ENCODE data around the gene DCXR. TPM values are rescaled to one million over a fixed set of nuclear protein-coding genes. Genes with fewer than 3 reads are reported as not detected.

Gene DCXR
- total and polyA plus RNA-seq, 10 of the 15 experiments (the other 5 are each of a cell fraction or from before 2014, with no cell fraction given): 12.3 to 139 (median 88.9) TPM

GRCh38 chr17:82037889-82038195, 345 bp upstream of the DCXR start (continued):
- no peak for TF ChIP-seq HCFC1 (IDR thresholded peaks at IDR 0.05; ENCODE audit: low read length)

- intact Hi-C loops (cut with micrococcal nuclease; ENCODE audit: unreplicated experiment) (loop anchor here (5.0 kb wide), 1 partner anchor 61 kb away; the partner anchor contains the start of gene FASN), in situ Hi-C loops (cut with MboI) (loop anchor here (5.0 kb wide), 1 partner anchor 121 kb away; no protein-coding TSS in a partner anchor)
- ChIA-PET RAD21 (ENCODE audit: unreplicated experiment) (interaction anchor here (0.8 kb wide), 1 partner anchor 77 kb away, joined by 3 read pairs; no protein-coding TSS in a partner anchor), CTCF (interaction anchor here (1.4 to 1.6 kb wide), 2 partner anchors 14 to 77 kb away, joined by 4 to 11 read pairs; no protein-coding TSS in a partner anchor), SMC1A (ENCODE audit: uncharacterized antibody, unreplicated experiment) (no interaction called here), POLR2A (interaction anchor here (0.5 kb wide), 1 partner anchor 68 kb away, joined by 3 read pairs; no protein-coding TSS in a partner anchor)
- Histone ChIP-seq H3K36me3 (ENCODE audit: control insufficient read depth in 2 of 2, insufficient read depth in 2 of 2, low read length in 1 of 2) (no peaks in the 10 kb centered on the region; a peak in 2 of 4 replicates), H3K79me2 (ENCODE audit: control insufficient read depth, insufficient read depth, low read length) (peaks cover 5% of the 10 kb centered on the region), H3K9me3 (replicated peaks; ENCODE audit: control insufficient read depth, insufficient read depth, low read length) (no peaks in the 10 kb centered on the region), H2AFZ (ENCODE audit: control insufficient read depth, low read depth, low read length) (peak overlapping the region; percentile 66), H3K27me3 (replicated peaks in 1 of 2; ENCODE audit: control insufficient read depth in 2 of 2, insufficient read depth in 2 of 2, low read length in 1 of 2) (no peaks in the 10 kb centered on the region), H3K4me1 (ENCODE audit: control insufficient read depth, insufficient read depth, low read length) (peaks cover 10% of the 10 kb centered on the region), H3K4me3 (peak overlapping the region; percentile 81), H4K20me1 (ENCODE audit: control insufficient read depth, insufficient read depth) (no peaks in the 10 kb centered on the region), H3K27ac (ENCODE audit: control insufficient read depth, insufficient read depth) (peak overlapping the region; percentile 89; the same call in 1 of the 2 replicates), H3K4me2 (ENCODE audit: control insufficient read depth, insufficient read depth) (peak overlapping the region; percentile 89), H3K9ac (ENCODE audit: control insufficient read depth, insufficient read depth, low read length) (peak overlapping the region; percentile 78)
- TF ChIP-seq GATAD2B (conservative IDR thresholded peaks at IDR 0.05; ENCODE audit: low read depth): no peak
- TF ChIP-seq FOXK2 (IDR thresholded peaks at IDR 0.05): no peak
- TF ChIP-seq SUPT20H (IDR thresholded peaks at IDR 0.05; ENCODE audit: borderline replicate concordance, control insufficient read depth, low read depth, low read length): no peak
- TF ChIP-seq KDM1A (IDR thresholded peaks at IDR 0.05; ENCODE audit: borderline replicate concordance): no peak
- TF ChIP-seq TCF12 (IDR thresholded peaks at IDR 0.05; ENCODE audit: low read depth, low read length): no peak
- no peak for TF ChIP-seq SIX5 (IDR thresholded peaks at IDR 0.05; ENCODE audit: low read depth, low read length, severe bottlenecking)
- no peak for TF ChIP-seq HDGF (IDR thresholded peaks at IDR 0.05)
- FAIRE-seq: no peak
- DNase-seq (ENCODE audit: low read depth, low spot score): no peak
- ATAC-seq: no peak
- BruUV-seq (replicated peaks): no TSS peak
- 38% methylated on average over 23 of the region's 23 CpGs for WGBS (ENCODE audit: insufficient coverage, insufficient replicate concordance, low lambda C conversion rate, missing lambda C conversion rate)
These were observed 834 bp downstream of the DCXR start for GRCh38 chr17:82036634-82037091.
